Stimulated activated naive B cell treated with anti-CD40 and anti-IgM and Interleukin-4, amounts not matched to agents 10 μg/mL and 1 μg/mL and 100 μg/mL, for 72 hours (primary cell): ENCODE measurements around the gene MAEA.

Source experiments
- ATAC-seq, 2 donors: fragments of 150-1000 bp; cut with Tn5 transposase; replicated peaks; 2 replicates each; pipeline ENCODE4 v1.10.0; 2021; ENCODE audit warnings: moderate library complexity in 1 of 2
- DNase-seq: peaks from one replicate; pipeline ENCODE4 v3.0.0; 2021
- H3K27ac Mint-ChIP-seq: one replicate; pipeline ENCODE4 v1.8.0; 2022; ENCODE audit warnings: mild to moderate bottlenecking, mixed read lengths
- H3K27me3 Mint-ChIP-seq, 2 donors: one replicate each; pipeline ENCODE4 v1.8.0; 2022; ENCODE audit warnings: mixed read lengths in 2 of 2
- H3K36me3 Mint-ChIP-seq, 2 donors: one replicate each; pipeline ENCODE4 v1.8.0; 2022; ENCODE audit warnings: mixed read lengths in 2 of 2, mild to moderate bottlenecking in 1 of 2
- H3K4me1 Mint-ChIP-seq, 2 donors: one replicate each; pipeline ENCODE4 v1.8.0; 2022; ENCODE audit warnings: mixed read lengths in 2 of 2, mild to moderate bottlenecking in 1 of 2
- H3K4me3 Mint-ChIP-seq, 2 donors: one replicate each; pipeline ENCODE4 v1.8.0; 2022; ENCODE audit warnings: mild to moderate bottlenecking in 2 of 2, mixed read lengths in 2 of 2, moderate library complexity in 1 of 2
- H3K9me3 Mint-ChIP-seq, 2 donors: one replicate each; pipeline ENCODE4 v1.8.0; 2022; ENCODE audit warnings: mixed read lengths in 2 of 2, mild to moderate bottlenecking in 1 of 2

Gene MAEA

DNA sequence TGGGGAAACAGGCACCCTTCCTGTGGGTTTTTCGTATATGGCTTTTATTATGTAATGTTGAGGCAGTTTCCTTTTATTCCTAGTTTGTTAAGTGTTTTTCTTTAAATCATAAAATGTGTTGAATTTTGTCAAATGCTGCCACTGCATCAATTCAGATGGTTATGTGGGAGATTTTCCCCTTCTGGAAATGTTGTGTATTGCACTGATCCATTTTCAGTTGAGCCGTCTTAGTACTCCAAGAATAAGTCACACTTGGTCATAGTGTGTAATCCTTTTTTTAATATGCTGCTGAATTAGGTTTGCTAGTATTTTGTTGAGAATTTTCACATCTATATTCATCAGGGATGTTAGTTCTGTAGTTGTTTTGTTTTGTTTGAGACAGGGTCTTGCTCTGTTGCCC is 31.2 kb upstream of the MAEA start:
- H3K27me3 Mint-ChIP-seq = no peaks in the 10 kb centered on the region
- no peak for ATAC-seq
- peaks cover 14 to 26% of the 10 kb centered on the region in 2 donors for H3K4me1 Mint-ChIP-seq
- H3K4me3 Mint-ChIP-seq = no peak overlapping the region
- H3K27ac Mint-ChIP-seq = no peak overlapping the region
- H3K36me3 Mint-ChIP-seq = peaks cover 14 to 18% of the 10 kb centered on the region in 2 donors
- peaks cover 0 to 3% of the 10 kb centered on the region in 2 donors for H3K9me3 Mint-ChIP-seq
- no peak for DNase-seq

GRCh38 chr4:1259966-1260365 is 29.7 kb upstream of the MAEA start:
- ATAC-seq = peak in 1 of 2 donors; percentile 36
- Mint-ChIP-seq H3K4me3 (no peak overlapping the region), H3K4me1 (peaks cover 9 to 22% of the 10 kb centered on the region in 2 donors), H3K27me3 (no peaks in the 10 kb centered on the region), H3K27ac (peak overlapping the region; percentile 34), H3K9me3 (peaks cover 0 to 1% of the 10 kb centered on the region in 2 donors), H3K36me3 (peaks cover 3 to 5% of the 10 kb centered on the region in 2 donors)
- no peak for DNase-seq

DNA sequence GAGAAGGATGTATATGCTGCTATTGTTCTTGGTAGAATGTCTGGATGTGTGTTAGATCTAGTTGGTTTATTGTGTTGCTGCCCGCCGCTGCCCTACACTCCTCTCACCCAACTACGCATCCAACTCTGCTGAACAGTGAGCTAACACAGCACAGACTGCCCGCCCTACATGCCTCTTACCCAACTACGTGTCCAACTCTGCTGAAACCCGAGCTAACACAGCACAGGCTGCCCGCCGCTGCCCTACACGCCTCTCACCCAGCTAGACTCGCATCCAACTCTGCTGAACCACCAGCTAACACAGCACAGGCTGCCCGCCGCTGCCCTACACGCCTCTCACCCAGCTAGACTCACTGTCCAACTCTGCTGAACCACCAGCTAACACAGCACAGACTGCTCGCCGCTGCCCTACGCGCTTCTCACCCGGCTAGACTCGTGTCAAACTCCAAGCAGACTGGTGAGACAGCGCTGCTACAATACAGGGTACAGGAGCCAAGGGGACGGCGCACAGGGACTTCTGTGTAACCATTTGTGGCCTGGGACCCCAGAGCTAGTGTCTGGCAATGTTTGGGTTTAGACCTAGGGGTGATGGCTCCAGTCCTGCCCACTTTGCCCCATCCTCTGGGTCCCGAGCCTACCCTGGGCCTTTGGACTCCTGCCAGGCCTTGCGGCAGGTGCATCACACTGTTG is 29.1 kb upstream of the MAEA start:
- H3K4me1 Mint-ChIP-seq = peaks cover 9 to 21% of the 10 kb centered on the region in 2 donors
- peaks cover 3 to 4% of the 10 kb centered on the region in 2 donors for H3K36me3 Mint-ChIP-seq
- DNase-seq (no peak), ATAC-seq (no peak)
- H3K9me3 Mint-ChIP-seq = peaks cover 0 to 1% of the 10 kb centered on the region in 2 donors
- H3K4me3 Mint-ChIP-seq = no peak overlapping the region
- H3K27ac Mint-ChIP-seq = peak overlapping the region; percentile 68
- no peaks in the 10 kb centered on the region for H3K27me3 Mint-ChIP-seq

- ATAC-seq = no peak
- Mint-ChIP-seq H3K4me3 (no peak overlapping the region), H3K4me1 (peaks cover 10 to 13% of the 10 kb centered on the region in 2 donors), H3K36me3 (peaks cover 1 to 5% of the 10 kb centered on the region in 2 donors), H3K27ac (no peak overlapping the region), H3K9me3 (peaks cover 0 to 1% of the 10 kb centered on the region in 2 donors), H3K27me3 (no peaks in the 10 kb centered on the region)
- DNase-seq = no peak
These were observed 28.4 kb upstream of the MAEA start for GRCh38 chr4:1261107-1261928.

- no peak for DNase-seq
- Mint-ChIP-seq H3K27ac (no peak overlapping the region), H3K4me3 (no peak overlapping the region), H3K27me3 (no peaks in the 10 kb centered on the region), H3K9me3 (peaks cover 0 to 2% of the 10 kb centered on the region in 2 donors), H3K4me1 (peaks cover 24% of the 10 kb centered on the region in 2 donors), H3K36me3 (peaks cover 0 to 7% of the 10 kb centered on the region in 2 donors)
- ATAC-seq = no peak
These were observed 24.7 kb upstream of the MAEA start for GRCh38 chr4:1264942-1265341.

- Mint-ChIP-seq H3K27me3 (no peaks in the 10 kb centered on the region), H3K4me3 (no peak overlapping the region), H3K27ac (no peak overlapping the region), H3K4me1 (peaks cover 26 to 27% of the 10 kb centered on the region in 2 donors), H3K36me3 (peaks cover 0 to 7% of the 10 kb centered on the region in 2 donors), H3K9me3 (peaks cover 2 to 4% of the 10 kb centered on the region in 2 donors)
- DNase-seq = no peak
- ATAC-seq = no peak
These were observed 24.3 kb upstream of the MAEA start for GRCh38 chr4:1265351-1265750.

- Mint-ChIP-seq H3K4me1 (peaks cover 24 to 26% of the 10 kb centered on the region in 2 donors), H3K27ac (peak overlapping the region; percentile 88), H3K27me3 (no peaks in the 10 kb centered on the region), H3K36me3 (peaks cover 0 to 7% of the 10 kb centered on the region in 2 donors), H3K4me3 (peak overlapping the region; percentile 81 to 82), H3K9me3 (peaks cover 4% of the 10 kb centered on the region in 2 donors)
- DNase-seq (no peak), ATAC-seq (peak; percentile 60 to 67)
These were observed 22.6 kb upstream of the MAEA start for GRCh38 chr4:1266881-1267763.

DNA sequence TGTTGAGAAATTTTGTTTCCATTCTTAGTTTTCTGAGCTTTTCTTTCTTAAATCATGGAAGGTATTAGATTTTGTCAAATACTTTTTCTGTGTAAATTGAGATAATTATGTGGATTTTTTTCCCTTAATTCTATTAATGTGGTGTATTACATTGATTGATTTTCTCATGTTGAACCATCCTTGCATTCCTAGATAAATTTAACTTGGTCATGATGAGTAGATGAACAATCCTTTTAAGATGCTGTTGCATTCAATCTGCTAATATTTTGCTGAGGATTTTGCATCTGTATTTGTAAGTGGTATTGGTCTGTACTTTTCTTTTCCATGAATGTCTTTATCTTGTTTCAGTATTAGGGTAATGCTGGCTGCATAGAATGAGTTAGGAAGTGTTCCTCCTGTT is 20.5 kb upstream of the MAEA start:
- H3K27me3 Mint-ChIP-seq = no peaks in the 10 kb centered on the region
- ATAC-seq (no peak), DNase-seq (no peak)
- H3K4me3 Mint-ChIP-seq = no peak overlapping the region
- H3K27ac Mint-ChIP-seq = no peak overlapping the region
- peaks cover 0 to 7% of the 10 kb centered on the region in 2 donors for H3K36me3 Mint-ChIP-seq
- H3K4me1 Mint-ChIP-seq = peaks cover 24 to 26% of the 10 kb centered on the region in 2 donors
- peaks cover 4% of the 10 kb centered on the region in 2 donors for H3K9me3 Mint-ChIP-seq

DNA sequence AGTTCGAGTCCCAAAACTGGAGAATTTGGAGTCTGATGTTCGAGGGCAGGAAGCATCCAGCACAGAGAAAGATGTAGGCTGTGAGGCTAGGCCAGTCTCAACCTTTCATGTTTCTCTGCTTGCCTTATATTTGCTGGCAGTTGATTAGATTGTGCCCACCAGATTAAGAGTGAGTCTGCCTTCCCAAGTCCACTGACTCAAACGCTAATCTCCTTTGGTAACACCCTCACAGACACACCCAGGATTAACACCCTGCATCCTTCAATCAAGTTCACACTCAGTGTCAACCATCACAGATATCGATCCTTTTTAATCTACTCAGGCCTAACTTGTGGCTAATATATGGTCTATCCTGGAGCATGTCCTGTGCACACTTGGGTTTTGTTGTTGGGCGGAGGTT is 18.0 kb upstream of the MAEA start:
- Mint-ChIP-seq H3K4me3 (no peak overlapping the region), H3K27me3 (no peaks in the 10 kb centered on the region), H3K9me3 (peaks cover 4% of the 10 kb centered on the region in 2 donors), H3K27ac (no peak overlapping the region), H3K4me1 (peaks cover 18 to 24% of the 10 kb centered on the region in 2 donors), H3K36me3 (peaks cover 0 to 4% of the 10 kb centered on the region in 2 donors)
- DNase-seq = no peak
- no peak for ATAC-seq

- peaks cover 1 to 4% of the 10 kb centered on the region in 2 donors for H3K9me3 Mint-ChIP-seq
- no peak overlapping the region for H3K4me3 Mint-ChIP-seq
- H3K4me1 Mint-ChIP-seq = peaks cover 6 to 9% of the 10 kb centered on the region in 2 donors
- no peak overlapping the region for H3K27ac Mint-ChIP-seq
- DNase-seq (no peak), ATAC-seq (no peak)
- no peaks in the 10 kb centered on the region for H3K27me3 Mint-ChIP-seq
- peaks cover 4 to 5% of the 10 kb centered on the region in 2 donors for H3K36me3 Mint-ChIP-seq
These were observed 14.8 kb upstream of the MAEA start for GRCh38 chr4:1274871-1275270.

GRCh38 chr4:1276984-1277383 is 12.7 kb upstream of the MAEA start:
- no peak for DNase-seq
- H3K27me3 Mint-ChIP-seq = no peaks in the 10 kb centered on the region

GRCh38 chr4:1277667-1278665 is 11.7 kb upstream of the MAEA start:
- no peaks in the 10 kb centered on the region for H3K27me3 Mint-ChIP-seq
- H3K27ac Mint-ChIP-seq = no peak overlapping the region
- DNase-seq (no peak), ATAC-seq (no peak)
- H3K4me1 Mint-ChIP-seq = no peaks in the 10 kb centered on the region
- no peak overlapping the region for H3K4me3 Mint-ChIP-seq
- H3K9me3 Mint-ChIP-seq = no peaks in the 10 kb centered on the region
- H3K36me3 Mint-ChIP-seq = peaks cover 4 to 5% of the 10 kb centered on the region in 2 donors

More at GRCh38 chr4:1276984-1277383, 12.7 kb upstream of the MAEA start:
- no peaks in the 10 kb centered on the region for H3K4me1 Mint-ChIP-seq
- H3K27ac Mint-ChIP-seq = no peak overlapping the region
- ATAC-seq = no peak
- no peak overlapping the region for H3K4me3 Mint-ChIP-seq
- H3K36me3 Mint-ChIP-seq = peaks cover 4 to 5% of the 10 kb centered on the region in 2 donors
- H3K9me3 Mint-ChIP-seq = no peaks in the 10 kb centered on the region

DNA sequence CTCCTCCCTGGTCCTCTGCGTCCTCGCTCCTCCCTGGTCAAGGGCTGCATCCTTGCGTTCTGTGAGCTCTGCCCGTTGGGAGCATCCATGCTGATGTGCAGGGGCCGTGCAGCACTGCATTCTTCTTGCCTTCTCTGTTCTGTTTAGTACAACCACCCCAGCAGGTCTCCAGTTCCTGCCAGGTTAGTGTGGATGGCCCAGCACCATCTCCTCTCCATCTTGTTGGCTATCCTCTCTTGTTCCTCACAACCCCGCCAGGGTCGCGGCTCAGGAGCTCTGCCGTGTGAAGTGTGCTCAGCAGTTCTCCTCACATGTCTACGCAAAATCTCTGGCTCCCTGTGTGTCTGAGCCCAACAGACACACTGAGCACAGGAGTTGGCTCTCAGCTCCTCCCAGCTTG is 10.4 kb upstream of the MAEA start:
- Mint-ChIP-seq H3K27ac (no peak overlapping the region), H3K9me3 (no peaks in the 10 kb centered on the region), H3K36me3 (peaks cover 4 to 5% of the 10 kb centered on the region in 2 donors), H3K27me3 (no peaks in the 10 kb centered on the region), H3K4me3 (no peak overlapping the region), H3K4me1 (no peaks in the 10 kb centered on the region)
- DNase-seq = no peak
- no peak for ATAC-seq
